HepG2 (cell line): ENCODE data around the gene KATNB1. TPM values are rescaled to one million over a fixed set of nuclear protein-coding genes. Genes with fewer than 3 reads are reported as not detected.

Experiments used
- ATF4 ChIP-seq, 2 experiments: fragments of 450-650 bp in 1 of 2; sonication (generic) in 1 of 2; formaldehyde crosslinking; IDR thresholded peaks; 2 replicates each; pipeline versions ENCODE4 v1.5.0 to v1.8.0; 2020 to 2022; ENCODE audit warnings: mild to moderate bottlenecking in 1 of 2, missing genetic modification reagents in 1 of 2
- BCL3 ChIP-seq: sonication (generic); formaldehyde crosslinking; IDR thresholded peaks from 2 replicates; pipeline ENCODE4 v1.5.1; 2020; ENCODE audit warnings: mild to moderate bottlenecking, missing genetic modification reagents, moderate library complexity
- CREB1 ChIP-seq, 2 experiments: fragments of 450-650 bp in 1 of 2; IDR thresholded peaks; 2 replicates each; pipeline ENCODE4 v1.6.1; 2016 to 2017; ENCODE audit warnings: control low read depth in 1 of 2, mild to moderate bottlenecking in 1 of 2, missing compliant biosample characterization in 1 of 2, missing genetic modification characterization in 1 of 2
- DNMT1 ChIP-seq: sonication (generic); formaldehyde crosslinking; IDR thresholded peaks from 2 replicates; pipeline ENCODE4 v1.5.1; 2020; ENCODE audit warnings: mild to moderate bottlenecking, missing genetic modification reagents
- E2F1 ChIP-seq: sonication (generic); formaldehyde crosslinking; IDR thresholded peaks from 2 replicates; pipeline ENCODE4 v1.5.0; 2020; ENCODE audit warnings: missing genetic modification reagents
- FOXM1 ChIP-seq: sonication (generic); formaldehyde crosslinking; IDR thresholded peaks from 2 replicates; pipeline ENCODE4 v1.5.0; 2020; ENCODE audit warnings: missing genetic modification reagents
- HNRNPH1 ChIP-seq: fragments of 200-400 bp; formaldehyde crosslinking; optimal IDR thresholded peaks from 2 replicates; pipeline ENCODE3; 2017; ENCODE audit warnings: mild to moderate bottlenecking, low read depth, low read length
- MIXL1 ChIP-seq: IDR thresholded peaks from 2 replicates; pipeline ENCODE4 v1.6.1; 2016
- MLLT10 ChIP-seq: sonication (generic); formaldehyde crosslinking; IDR thresholded peaks from 2 replicates; pipeline ENCODE4 v1.4.0; 2020; ENCODE audit warnings: missing genetic modification reagents
- POLR2AphosphoS2 ChIP-seq: IDR thresholded peaks from 2 replicates; pipeline ENCODE4 v1.6.1; 2011; ENCODE audit warnings: low read depth, low read length, improper control_type of control experiment
- POLR2AphosphoS5 ChIP-seq: IDR thresholded peaks from 2 replicates; pipeline ENCODE4 v1.6.1; 2012; ENCODE audit warnings: low read depth, low read length
- SOX5 ChIP-seq: IDR thresholded peaks from 2 replicates; pipeline ENCODE4 v1.6.1; 2016; ENCODE audit warnings: borderline replicate concordance
- SP1 ChIP-seq, 2 experiments: fragments of 450-650 bp in 1 of 2; sonication (generic) in 1 of 2; formaldehyde crosslinking in 1 of 2; IDR thresholded peaks; 2 replicates each; pipeline versions ENCODE4 v1.4.0 to v1.6.1; 2016 to 2020; ENCODE audit warnings: missing genetic modification reagents in 1 of 2
- ZBTB20 ChIP-seq: sonication (generic); formaldehyde crosslinking; IDR thresholded peaks from 2 replicates; pipeline ENCODE4 v1.8.1; 2023; ENCODE audit warnings: missing genetic modification reagents, low read depth, mild to moderate bottlenecking, borderline replicate concordance
- ZBTB8A ChIP-seq: sonication (generic); formaldehyde crosslinking; IDR thresholded peaks from 2 replicates; pipeline ENCODE4 v1.4.0; 2020; ENCODE audit warnings: mild to moderate bottlenecking, low read depth, missing genetic modification reagents, borderline replicate concordance
- ZIK1 ChIP-seq: sonication (generic); formaldehyde crosslinking; IDR thresholded peaks from 2 replicates; pipeline ENCODE4 v1.5.0; 2020; ENCODE audit warnings: mild to moderate bottlenecking, low read depth, missing genetic modification reagents, borderline replicate concordance
- ZNF136 ChIP-seq: sonication (generic); formaldehyde crosslinking; IDR thresholded peaks from 2 replicates; pipeline ENCODE4 v1.8.1; 2022; ENCODE audit warnings: low read depth, mild to moderate bottlenecking, moderate library complexity, missing genetic modification reagents
- ZNF331 ChIP-seq: sonication (generic); formaldehyde crosslinking; IDR thresholded peaks from 2 replicates; pipeline ENCODE4 v1.4.0; 2020; ENCODE audit warnings: missing genetic modification reagents
- ZNF33A ChIP-seq: sonication (generic); formaldehyde crosslinking; IDR thresholded peaks from 2 replicates; pipeline ENCODE4 v1.5.1; 2020; ENCODE audit warnings: missing genetic modification reagents, mild to moderate bottlenecking, moderate library complexity, borderline replicate concordance
- ZNF468 ChIP-seq: sonication (generic); formaldehyde crosslinking; IDR thresholded peaks from 2 replicates; pipeline ENCODE4 v1.8.0; 2022; ENCODE audit warnings: mild to moderate bottlenecking, moderate library complexity, missing genetic modification reagents
- ZNF484 ChIP-seq: sonication (generic); formaldehyde crosslinking; IDR thresholded peaks from 2 replicates; pipeline ENCODE4 v1.5.1; 2020; ENCODE audit warnings: mild to moderate bottlenecking, low read depth, missing genetic modification reagents, borderline replicate concordance
- ZNF501 ChIP-seq: sonication (generic); formaldehyde crosslinking; IDR thresholded peaks from 2 replicates; pipeline ENCODE4 v1.5.1; 2020; ENCODE audit warnings: mild to moderate bottlenecking, moderate library complexity, missing genetic modification reagents
- ZNF550 ChIP-seq: sonication (generic); formaldehyde crosslinking; IDR thresholded peaks from 2 replicates; pipeline ENCODE4 v1.4.0; 2020; ENCODE audit warnings: mild to moderate bottlenecking, missing genetic modification reagents, borderline replicate concordance
- ZNF713 ChIP-seq: sonication (generic); formaldehyde crosslinking; IDR thresholded peaks from 2 replicates; pipeline ENCODE4 v1.4.0; 2020; ENCODE audit warnings: mild to moderate bottlenecking, missing genetic modification reagents
- ZNF747 ChIP-seq: sonication (generic); formaldehyde crosslinking; IDR thresholded peaks from 2 replicates; pipeline ENCODE4 v1.8.1; 2023; ENCODE audit warnings: missing genetic modification reagents, mild to moderate bottlenecking, borderline replicate concordance
- polyA plus RNA-seq, 8 experiments: library from polyadenylated mRNA; depleted of rRNA in 3 of 8; stranded (reverse) in 7 of 8; unstranded in 1 of 8; fragments of >200 nt; fragmentation: Illumina TruSeq in 4 of 8; extraction: Trizol in 4 of 8; gene quantifications; 2 replicates each; pipeline versions ENCODE4 v1.2.1 to v1.2.3, GENCODE V29; 2011 to 2016; ENCODE audit warnings: low read depth in 4 of 8, missing spikeins in 1 of 8, mixed read lengths in 1 of 8; ENCODE audit not compliant: insufficient read depth in 1 of 8
- total RNA-seq, 5 experiments: library from RNA; depleted of rRNA; stranded (reverse); fragments of >200 nt; fragmentation: Illumina TruSeq; extraction: Trizol; gene quantifications; 2 replicates each; pipeline ENCODE4 v1.2.3, GENCODE V29; 2016; ENCODE audit warnings: low read depth in 1 of 5
- TF ChIP-seq, protein P1 (sequence below): sonication (generic); formaldehyde crosslinking; IDR thresholded peaks from 2 replicates; pipeline ENCODE4 v1.5.0; 2020; ENCODE audit warnings: missing genetic modification reagents
- TF ChIP-seq, protein P2 (sequence below): sonication (generic); formaldehyde crosslinking; IDR thresholded peaks from 2 replicates; pipeline ENCODE4 v1.5.0; 2020; ENCODE audit warnings: mild to moderate bottlenecking, low read depth, missing genetic modification reagents, borderline replicate concordance

The KATNB1 gene
- total and polyA plus RNA-seq, 2 of the 13 experiments (the other 11 are each of a cell fraction or from before 2014, with no cell fraction given), result 31.5 to 43.5 TPM

DNA sequence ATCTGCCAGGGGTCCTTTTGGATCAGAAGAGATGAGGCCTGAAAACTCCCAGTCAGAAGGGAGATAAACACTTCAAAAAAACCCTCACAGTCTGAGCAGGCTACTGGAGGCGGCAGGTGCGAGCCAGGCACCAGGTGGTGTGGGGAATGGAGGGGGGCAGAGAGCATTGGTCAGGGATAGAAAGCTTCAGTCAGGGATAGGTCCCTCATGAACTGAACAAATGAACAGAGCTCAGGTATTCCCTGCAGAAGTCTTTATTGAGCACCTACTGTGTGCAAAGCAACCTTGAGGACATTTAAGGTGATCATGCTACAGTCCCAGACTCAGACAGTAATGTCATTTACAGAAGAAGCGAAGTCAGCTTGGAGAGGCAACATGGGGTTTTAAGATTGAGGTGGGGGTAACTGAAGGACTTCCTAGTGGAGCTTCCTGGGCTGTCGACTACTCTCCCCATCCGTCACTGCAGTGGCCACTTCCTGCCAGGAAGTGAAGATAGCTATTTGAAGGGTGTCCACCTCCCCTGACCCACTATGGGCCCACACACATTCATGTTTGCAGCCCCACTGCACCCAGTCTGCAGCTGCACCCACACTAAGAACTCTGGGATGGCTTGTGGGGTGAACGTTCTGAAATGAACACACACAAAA lies 63.5 kb downstream of the KATNB1 start (continued):
- TF ChIP-seq ZIK1 (CRISPR knock-in tag) (no peak), ZBTB8A (no peak), MIXL1 (CRISPR knock-in tag) (no peak), E2F1 (no peak), SOX5 (CRISPR knock-in tag) (no peak), ZNF468 (CRISPR knock-in tag) (no peak), ZBTB20 (CRISPR knock-in tag) (0 out of 2 replicates have a peak, but pooled peaks have one; percentile 50), ZNF136 (CRISPR knock-in tag) (no peak), ATF4 (CRISPR knock-in tag; IDR thresholded peaks at IDR 0.05) (no peak), CREB1 (IDR thresholded peaks at IDR 0.05) (no peak), CREB1 (CRISPR knock-in tag; IDR thresholded peaks at IDR 0.05) (no peak), DNMT1 (CRISPR knock-in tag) (no peak), ZNF33A (no peak), ZNF484 (CRISPR knock-in tag) (no peak), ZNF331 (CRISPR knock-in tag) (no peak), ZNF747 (CRISPR knock-in tag) (0 out of 2 replicates have a peak, but pooled peaks have one; percentile 2), FOXM1 (no peak), BCL3 (CRISPR knock-in tag) (no peak), SP1 (IDR thresholded peaks at IDR 0.05) (no peak), SP1 (CRISPR knock-in tag; IDR thresholded peaks at IDR 0.05) (no peak), ZNF713 (CRISPR knock-in tag) (no peak), POLR2AphosphoS2 (no peak), MLLT10 (CRISPR knock-in tag) (no peak), ZNF501 (CRISPR knock-in tag) (peak; percentile 12; the same call in 1 of the 2 replicates), POLR2AphosphoS5 (no peak), ZNF550 (CRISPR knock-in tag) (no peak), HNRNPH1 (no peak)
- TF ChIP-seq, protein P1, sequence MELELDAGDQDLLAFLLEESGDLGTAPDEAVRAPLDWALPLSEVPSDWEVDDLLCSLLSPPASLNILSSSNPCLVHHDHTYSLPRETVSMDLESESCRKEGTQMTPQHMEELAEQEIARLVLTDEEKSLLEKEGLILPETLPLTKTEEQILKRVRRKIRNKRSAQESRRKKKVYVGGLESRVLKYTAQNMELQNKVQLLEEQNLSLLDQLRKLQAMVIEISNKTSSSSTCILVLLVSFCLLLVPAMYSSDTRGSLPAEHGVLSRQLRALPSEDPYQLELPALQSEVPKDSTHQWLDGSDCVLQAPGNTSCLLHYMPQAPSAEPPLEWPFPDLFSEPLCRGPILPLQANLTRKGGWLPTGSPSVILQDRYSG (CRISPR knock-in tag), result no peak
- TF ChIP-seq, protein P2, sequence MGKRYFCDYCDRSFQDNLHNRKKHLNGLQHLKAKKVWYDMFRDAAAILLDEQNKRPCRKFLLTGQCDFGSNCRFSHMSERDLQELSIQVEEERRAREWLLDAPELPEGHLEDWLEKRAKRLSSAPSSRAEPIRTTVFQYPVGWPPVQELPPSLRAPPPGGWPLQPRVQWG (CRISPR knock-in tag), result no peak
